SK-N-SH (cell line): Measurements from ENCODE around the gene DGKK. TPM values are rescaled to one million over a fixed set of nuclear protein-coding genes. Genes with fewer than 3 reads are reported as not detected.

Experiments used
- CTCF ChIA-PET: fragments of 300-600, 350-600 bp; formaldehyde crosslinking; extraction: SDS; loops from one replicate; lab custom pipeline; 2021; lab: Yijun Ruan, JAX
- POLR2A ChIA-PET: fragments of 350-600 bp; sonication (Branson Sonifier 250); formaldehyde crosslinking; extraction: SDS; loops from one replicate; lab custom pipeline; 2020; ENCODE audit warnings: antibody characterized with exemption, inconsistent platforms; lab: Yijun Ruan, JAX
- DNase-seq: peaks from one replicate; pipeline ENCODE4 v3.0.0; 2012
- H2AFZ ChIP-seq: fragments of 200-600 bp; sonication (generic); 2 replicates; pipeline ENCODE4 v1.8.1; 2016; ENCODE audit warnings: antibody characterized with exemption, mild to moderate bottlenecking, low read depth
- H3F3A ChIP-seq: fragments of 200-600 bp; sonication (generic); replicated peaks from 2 replicates; pipeline ENCODE3; 2016; ENCODE audit warnings: antibody characterized with exemption, mild to moderate bottlenecking; ENCODE audit not compliant: insufficient read depth
- H3K27ac ChIP-seq, 2 experiments: fragments of 200-500 bp in 1 of 2; fragments of 200-600 bp in 1 of 2; sonication (Bioruptor generic) in 1 of 2; sonication (generic), shearing (Covaris generic) in 1 of 2; 2 replicates each; pipeline versions ENCODE4 v1.5.1 to v1.6.1; 2014 to 2016; ENCODE audit warnings: low read depth in 2 of 2, inconsistent platforms in 1 of 2, low read length in 1 of 2, mild to moderate bottlenecking in 1 of 2, mixed read lengths in 1 of 2
- H3K27me3 ChIP-seq: fragments of 200-600 bp; sonication (generic), shearing (Covaris generic); 2 replicates; pipeline ENCODE4 v1.6.1; 2016; ENCODE audit warnings: mixed run types; ENCODE audit not compliant: insufficient read depth
- H3K36me3 ChIP-seq, 2 experiments: fragments of 200-500 bp in 1 of 2; fragments of 200-600 bp in 1 of 2; sonication (Bioruptor generic) in 1 of 2; sonication (generic) in 1 of 2; replicated peaks in 1 of 2; 2 replicates each; pipeline versions ENCODE3 to v1.5.1; 2014 to 2016; ENCODE audit warnings: low read length in 1 of 2, mild to moderate bottlenecking in 1 of 2; ENCODE audit not compliant: insufficient read depth in 2 of 2, control insufficient read depth in 1 of 2
- H3K4me1 ChIP-seq, 2 experiments: fragments of 200-500 bp in 1 of 2; fragments of 200-600 bp in 1 of 2; sonication (Bioruptor generic) in 1 of 2; sonication (generic), shearing (Covaris generic) in 1 of 2; 2 replicates each; pipeline versions ENCODE4 v1.5.1 to v1.6.1; 2014 to 2016; ENCODE audit warnings: low read depth in 1 of 2, low read length in 1 of 2, mixed run types in 1 of 2; ENCODE audit not compliant: insufficient read depth in 2 of 2, control insufficient read depth in 1 of 2
- H3K4me2 ChIP-seq: fragments of 200-600 bp; sonication (generic), shearing (Covaris generic); 2 replicates; pipeline ENCODE4 v1.6.1; 2017; ENCODE audit warnings: mixed run types
- H3K4me3 ChIP-seq, 2 experiments: fragments of 200-500 bp in 1 of 2; fragments of 200-600 bp in 1 of 2; sonication (Bioruptor generic) in 1 of 2; sonication (generic), shearing (Covaris generic) in 1 of 2; 2 replicates each; pipeline versions ENCODE4 v1.5.1 to v1.8.1; 2014 to 2016; ENCODE audit warnings: low read depth in 2 of 2, inconsistent platforms in 1 of 2, low read length in 1 of 2, mild to moderate bottlenecking in 1 of 2, mixed read lengths in 1 of 2, moderate library complexity in 1 of 2
- H3K79me2 ChIP-seq: fragments of 200-600 bp; sonication (generic); 2 replicates; pipeline ENCODE4 v1.8.1; 2017; ENCODE audit warnings: mild to moderate bottlenecking; ENCODE audit not compliant: insufficient read depth
- H3K9ac ChIP-seq: fragments of 200-600 bp; sonication (generic); 2 replicates; pipeline ENCODE4 v1.6.1; 2017; ENCODE audit warnings: mixed run types
- H3K9me2 ChIP-seq: fragments of 200-600 bp; sonication (generic); 2 replicates; pipeline ENCODE4 v1.6.1; 2017; ENCODE audit warnings: mixed run types
- H3K9me3 ChIP-seq: fragments of 200-600 bp; sonication (generic); 2 replicates; pipeline ENCODE4 v1.6.1; 2017; ENCODE audit warnings: mixed run types, mild to moderate bottlenecking, moderate library complexity
- H4K20me1 ChIP-seq: fragments of 200-600 bp; sonication (generic); 2 replicates; pipeline ENCODE4 v1.6.1; 2017; ENCODE audit warnings: mild to moderate bottlenecking, mixed run types; ENCODE audit not compliant: insufficient read depth
- FOSL2 ChIP-seq: IDR thresholded peaks from 2 replicates; pipeline ENCODE4 v1.4.0; 2012; ENCODE audit warnings: low read depth, mild to moderate bottlenecking, moderate library complexity, borderline replicate concordance
- GATA2 ChIP-seq: sonication (generic); formaldehyde crosslinking; IDR thresholded peaks from 2 replicates; pipeline ENCODE4 v1.5.0; 2020; ENCODE audit warnings: mild to moderate bottlenecking, missing genetic modification reagents
- IRF3 ChIP-seq: fragments of 150-350 bp; IDR thresholded peaks from 2 replicates; pipeline ENCODE4 v1.6.1; 2016; ENCODE audit warnings: mild to moderate bottlenecking, low read depth, low read length
- NRF1 ChIP-seq: IDR thresholded peaks from 2 replicates; pipeline ENCODE4 v1.6.1; 2012; ENCODE audit warnings: low read depth, mild to moderate bottlenecking, low read length
- PBX3 ChIP-seq: IDR thresholded peaks from 2 replicates; pipeline ENCODE4; 2012
- POLR2AphosphoS5 ChIP-seq: IDR thresholded peaks from 2 replicates; pipeline ENCODE4 v1.6.1; 2012; ENCODE audit warnings: low read depth, low read length
- RCOR1 ChIP-seq: fragments of 150-350 bp; IDR thresholded peaks from 2 replicates; pipeline ENCODE4 v1.6.1; 2017; ENCODE audit warnings: antibody characterized with exemption, low read length
- RFX5 ChIP-seq: IDR thresholded peaks from 2 replicates; pipeline ENCODE4 v1.6.1; 2012; ENCODE audit warnings: mild to moderate bottlenecking, improper control_type of control experiment, low read length
- TAF1 ChIP-seq: IDR thresholded peaks from 2 replicates; pipeline ENCODE4 v1.6.1; 2012; ENCODE audit warnings: low read depth, mild to moderate bottlenecking, low read length, moderate library complexity, borderline replicate concordance
- TEAD4 ChIP-seq: IDR thresholded peaks from 2 replicates; pipeline ENCODE4 v1.4.0; 2012; ENCODE audit warnings: mild to moderate bottlenecking, borderline replicate concordance; ENCODE audit not compliant: insufficient read depth
- YY1 ChIP-seq: IDR thresholded peaks from 2 replicates; pipeline ENCODE4 v1.4.0; 2012; ENCODE audit warnings: low read depth, mild to moderate bottlenecking
- WGBS: methylation state at CpG from one replicate; pipeline ENCODE4 v1.1.6; 2017; ENCODE audit warnings: low lambda C conversion rate; 5-methylcytosine and 5-hydroxymethylcytosine counted together
- polyA plus RNA-seq, 3 experiments: library from polyadenylated mRNA; depleted of rRNA; stranded (reverse); fragments of >200 nt; gene quantifications; 2 replicates each; pipeline ENCODE4 v1.2.3, GENCODE V29; 2012

DGKK gene
- polyA plus RNA-seq, 1 of the 3 experiments (the other 2 are of a cell fraction), result 0.02 TPM

GRCh38 chrX:50484662-50485061 lies 14.0 kb upstream of the DGKK start (continued):
- TF ChIP-seq NRF1, result no peak
- TF ChIP-seq TEAD4, result no peak
- no peak for TF ChIP-seq IRF3

GRCh38 chrX:50483283-50483682 lies 12.7 kb upstream of the DGKK start:
- Histone ChIP-seq H3K4me3 (no peak overlapping the region), H2AFZ (no peak overlapping the region), H3F3A (no peaks in the 10 kb centered on the region), H3K27me3 (no peaks in the 10 kb centered on the region), H3K9ac (no peak overlapping the region), H3K27ac (no peak overlapping the region), H3K36me3 (no peaks in the 10 kb centered on the region), H3K9me2 (no peaks in the 10 kb centered on the region), H3K4me2 (no peak overlapping the region), H4K20me1 (no peaks in the 10 kb centered on the region), H3K9me3 (no peaks in the 10 kb centered on the region), H3K79me2 (no peaks in the 10 kb centered on the region), H3K4me1 (no peaks in the 10 kb centered on the region)
- DNase-seq, result no peak
- ChIA-PET CTCF (interaction anchor here (1.0 kb wide), 1 partner anchor 8 kb away, joined by 3 read pairs; no protein-coding TSS in a partner anchor), POLR2A (no interaction called here)
- WGBS, result 0% methylated on average over 1 of the region's 1 CpG
- TF ChIP-seq TAF1, result no peak
- no peak for TF ChIP-seq PBX3
- TF ChIP-seq YY1, result no peak
- no peak for TF ChIP-seq RCOR1
- TF ChIP-seq FOSL2, result no peak

- ChIA-PET CTCF (interaction anchor here (1.0 kb wide), 2 partner anchors 9 to 21 kb away, joined by 3 read pairs; no protein-coding TSS in a partner anchor), POLR2A (no interaction called here)
- H3K79me2 ChIP-seq, result no peaks in the 10 kb centered on the region
- H3K27me3 ChIP-seq, result peaks cover 17% of the 10 kb centered on the region; the same call in 1 of the 2 replicates
- H3K4me2 ChIP-seq, result no peak overlapping the region
- H4K20me1 ChIP-seq, result no peaks in the 10 kb centered on the region
- H3K9me2 ChIP-seq, result no peaks in the 10 kb centered on the region
- H3K27ac ChIP-seq, result no peak overlapping the region
- H3K9me3 ChIP-seq, result no peaks in the 10 kb centered on the region
- no peak for DNase-seq
- no peaks in the 10 kb centered on the region for H3F3A ChIP-seq
- H3K36me3 ChIP-seq, result no peaks in the 10 kb centered on the region
- TF ChIP-seq TAF1, result no peak
- TF ChIP-seq GATA2 (CRISPR knock-in tag), result no peak
- no peak for TF ChIP-seq POLR2AphosphoS5
- no peak for TF ChIP-seq RFX5
- no peak for TF ChIP-seq NRF1
- TF ChIP-seq TEAD4, result no peak
- H3K9ac ChIP-seq, result no peak overlapping the region
- H2AFZ ChIP-seq, result no peak overlapping the region
- peaks cover 0 to 2% of the 10 kb centered on the region in 2 experiments; a peak in 1 of 4 replicates for H3K4me1 ChIP-seq
- no peak overlapping the region for H3K4me3 ChIP-seq
- WGBS, result 6% methylated on average over 5 of the region's 5 CpGs
Observed at GRCh38 chrX:50475208-50475607, 4.6 kb upstream of the DGKK start.
